Neural cell (in vitro differentiated cells): Measurements from ENCODE around the gene EPO. TPM values are rescaled to one million over a fixed set of nuclear protein-coding genes. Genes with fewer than 3 reads are reported as not detected.

Source experiments
- H2AFZ ChIP-seq: fragments of 200-600, 300-800 bp; sonication (generic), shearing (Covaris generic); 2 replicates; pipeline ENCODE4 v1.6.0; 2014; ENCODE audit warnings: low read depth, mild to moderate bottlenecking, antibody characterized with exemption, low read length, moderate library complexity
- H3F3A ChIP-seq: fragments of 200-600 bp; shearing (Covaris generic); 2 replicates; pipeline ENCODE4 v1.6.1; 2016; ENCODE audit warnings: mild to moderate bottlenecking, moderate library complexity, mixed read lengths, antibody characterized with exemption, low read length; ENCODE audit not compliant: insufficient read depth, poor library complexity, severe bottlenecking
- H3K27ac ChIP-seq: fragments of 200-600, 300-800 bp; sonication (generic), shearing (Covaris generic); 2 replicates; pipeline ENCODE4 v1.5.1; 2014; ENCODE audit warnings: mild to moderate bottlenecking, low read length, moderate library complexity
- H3K27me3 ChIP-seq: fragments of 300-800, 200-600 bp; sonication (generic), shearing (Covaris generic); 2 replicates; pipeline ENCODE4 v1.6.0; 2014; ENCODE audit warnings: mild to moderate bottlenecking, low read depth, low read length, moderate library complexity; ENCODE audit not compliant: insufficient read depth
- H3K36me3 ChIP-seq: fragments of 300-800, 200-600 bp; sonication (generic), shearing (Covaris generic); 2 replicates; pipeline ENCODE4 v1.5.1; 2014; ENCODE audit warnings: mild to moderate bottlenecking, antibody characterized with exemption, low read length, moderate library complexity; ENCODE audit not compliant: insufficient read depth
- H3K4me2 ChIP-seq: fragments of 300-800, 200-600 bp; sonication (generic), shearing (Covaris generic); 2 replicates; pipeline ENCODE4 v1.6.0; 2014; ENCODE audit warnings: mild to moderate bottlenecking, low read length
- H3K4me3 ChIP-seq: fragments of 300-800, 200-600 bp; sonication (generic), shearing (Covaris generic); 2 replicates; pipeline ENCODE4 v1.5.1; 2014; ENCODE audit warnings: mild to moderate bottlenecking, low read length, moderate library complexity
- H3K79me2 ChIP-seq: fragments of 200-600 bp; shearing (Covaris generic); replicated peaks from 2 replicates; pipeline ENCODE4 v1.6.0; 2014; ENCODE audit warnings: mild to moderate bottlenecking, low read length, moderate library complexity; ENCODE audit not compliant: insufficient read depth
- H3K9ac ChIP-seq: fragments of 300-800, 200-600 bp; sonication (generic), shearing (Covaris generic); 2 replicates; pipeline ENCODE4 v1.6.1; 2016; ENCODE audit warnings: mild to moderate bottlenecking, low read length, mixed read lengths
- H3K9me2 ChIP-seq: fragments of 200-600 bp; shearing (Covaris generic); 2 replicates; pipeline ENCODE4 v1.6.1; 2016; ENCODE audit warnings: mild to moderate bottlenecking, low read length, mixed read lengths; ENCODE audit not compliant: insufficient read depth
- H3K9me3 ChIP-seq: fragments of 200-600, 300-800 bp; sonication (generic), shearing (Covaris generic); 2 replicates; pipeline ENCODE4 v1.6.1; 2016; ENCODE audit warnings: mild to moderate bottlenecking, mixed run types, low read length, moderate library complexity, mixed read lengths
- H4K20me1 ChIP-seq: fragments of 200-600 bp; shearing (Covaris generic); 2 replicates; pipeline ENCODE4 v1.6.1; 2016; ENCODE audit warnings: mild to moderate bottlenecking, mixed run types; ENCODE audit not compliant: insufficient read depth
- CTCF ChIP-seq: fragments of 450-650 bp; IDR thresholded peaks from 2 replicates; pipeline ENCODE4 v1.5.1; 2014; ENCODE audit warnings: antibody characterized with exemption, mild to moderate bottlenecking, moderate library complexity; ENCODE audit not compliant: poor library complexity, severe bottlenecking
- EP300 ChIP-seq: fragments of 450-650 bp; conservative IDR thresholded peaks from 2 replicates; pipeline ENCODE4 v1.6.1; 2014; ENCODE audit warnings: antibody characterized with exemption, mild to moderate bottlenecking, moderate library complexity; ENCODE audit not compliant: poor library complexity, severe bottlenecking
- EZH2 ChIP-seq: fragments of 200-600, 300-800 bp; shearing (Covaris generic), sonication (generic); IDR thresholded peaks from 2 replicates; pipeline ENCODE4 v1.6.1; 2014; ENCODE audit warnings: antibody characterized with exemption, low read length, borderline replicate concordance, mild to moderate bottlenecking; ENCODE audit not compliant: insufficient read depth, poor library complexity, severe bottlenecking
- POLR2AphosphoS5 ChIP-seq: IDR thresholded peaks from 2 replicates; pipeline ENCODE4 v1.6.1; 2012
- RAD21 ChIP-seq: fragments of 450-650 bp; conservative IDR thresholded peaks from 2 replicates; pipeline ENCODE4 v1.6.1; 2014; ENCODE audit warnings: antibody characterized with exemption, mild to moderate bottlenecking, moderate library complexity
- TAF1 ChIP-seq: IDR thresholded peaks from 2 replicates; pipeline ENCODE4 v1.6.1; 2012; ENCODE audit warnings: low read depth
- polyA plus RNA-seq: library from polyadenylated mRNA; depleted of rRNA; stranded (reverse); fragments of >200 nt; gene quantifications from 2 replicates; pipeline ENCODE4 v1.2.3, GENCODE V29; 2014

The EPO gene
- polyA plus RNA-seq, 1 donor from 2014 or later: not detected

GRCh38 chr7:100719523-100720278 lies 567 bp upstream of the EPO start:
- no peaks in the 10 kb centered on the region for H3K9me3 ChIP-seq
- no peaks in the 10 kb centered on the region for H3K36me3 ChIP-seq
- no peaks in the 10 kb centered on the region for H3K9me2 ChIP-seq
- no peaks in the 10 kb centered on the region for H3K79me2 ChIP-seq
- H3K27ac ChIP-seq: no peak overlapping the region
- no peak overlapping the region for H3K4me3 ChIP-seq
- TF ChIP-seq RAD21 (no peak), POLR2AphosphoS5 (no peak), TAF1 (no peak), CTCF (no peak)
- no peak overlapping the region for H2AFZ ChIP-seq
- H3K27me3 ChIP-seq: peaks cover 34% of the 10 kb centered on the region
- no peaks in the 10 kb centered on the region for H4K20me1 ChIP-seq
- H3K9ac ChIP-seq: no peak overlapping the region
- H3F3A ChIP-seq: no peaks in the 10 kb centered on the region
- H3K4me2 ChIP-seq: no peak overlapping the region

GRCh38 chr7:100720671-100721504 lies 620 bp downstream of the EPO start:
- Histone ChIP-seq H3F3A (no peaks in the 10 kb centered on the region), H3K4me2 (no peak overlapping the region), H3K4me3 (peak overlapping the region; percentile 48), H3K79me2 (no peaks in the 10 kb centered on the region), H3K9ac (peak overlapping the region; percentile 12), H3K9me2 (no peaks in the 10 kb centered on the region), H3K27ac (no peak overlapping the region), H3K9me3 (no peaks in the 10 kb centered on the region), H3K27me3 (peaks cover 34% of the 10 kb centered on the region), H2AFZ (no peak overlapping the region), H3K36me3 (no peaks in the 10 kb centered on the region), H4K20me1 (no peaks in the 10 kb centered on the region)
- TF ChIP-seq EZH2: peak; percentile 18
- TF ChIP-seq EP300: no peak

GRCh38 chr7:100721505-100721812 lies 1.2 kb downstream of the EPO start:
- Histone ChIP-seq H3K36me3 (no peaks in the 10 kb centered on the region), H3K4me2 (no peak overlapping the region), H3K27me3 (peaks cover 34% of the 10 kb centered on the region), H2AFZ (no peak overlapping the region), H3K4me3 (no peak overlapping the region), H3K79me2 (no peaks in the 10 kb centered on the region), H3K9me2 (no peaks in the 10 kb centered on the region), H3F3A (no peaks in the 10 kb centered on the region), H3K9me3 (no peaks in the 10 kb centered on the region), H4K20me1 (no peaks in the 10 kb centered on the region), H3K9ac (no peak overlapping the region), H3K27ac (no peak overlapping the region)
- TF ChIP-seq TAF1 (no peak), RAD21 (no peak)
